GM12878 (cell line): Measurements from ENCODE around the gene MYCBPAP. TPM values are rescaled to one million over a fixed set of nuclear protein-coding genes. Genes with fewer than 3 reads are reported as not detected.

Experiments used
- ATAC-seq: fragments of 200-7000 bp; cut with Tn5 transposase; 3 replicates; pipeline ENCODE4 v1.9.1; 2020; ENCODE audit warnings: mild to moderate bottlenecking, moderate library complexity
- BruUV-seq: library from RNA; stranded (reverse); fragments of 400-500 nt; replicated peaks from 2 replicates; lab custom pipeline; 2021; lab: Mats Ljungman, UMichigan
- CTCF ChIA-PET: fragments of 300-600 bp; sonication (Branson Sonifier 250); formaldehyde crosslinking; extraction: SDS; loops from one replicate; lab custom pipeline; 2021; ENCODE audit warnings: inconsistent platforms; lab: Yijun Ruan, JAX
- POLR2A ChIA-PET: fragments of 350-600 bp; formaldehyde crosslinking; extraction: SDS; loops from one replicate; lab custom pipeline; 2021; ENCODE audit warnings: inconsistent platforms; lab: Charles Lee
- RAD21 ChIA-PET: fragments of 300-600 bp; sonication (Branson Sonifier 250); formaldehyde crosslinking; loops from one replicate; lab custom pipeline; 2023; ENCODE audit warnings: antibody characterized with exemption; ENCODE audit not compliant: unreplicated experiment; lab: Charles Lee
- SMC1A ChIA-PET: fragments of 300-600 bp; sonication (Branson Sonifier 250); formaldehyde crosslinking; loops from one replicate; lab custom pipeline; 2023; ENCODE audit not compliant: unreplicated experiment, uncharacterized antibody; lab: Charles Lee
- DNase-seq: peaks from one replicate; pipeline ENCODE4 v3.0.0-alpha.2; 2011; ENCODE audit warnings: low read depth, low spot score
- FAIRE-seq: peaks from 3 replicates; lab custom pipeline; 2011; peaks lifted over from hg19 to GRCh38; lab: Jason Lieb, UNC
- H2AFZ ChIP-seq: 2 replicates; pipeline ENCODE4 v1.6.0; 2011; ENCODE audit warnings: low read depth, low read length, control low read depth; ENCODE audit not compliant: control insufficient read depth
- H3K27ac ChIP-seq: 2 replicates; pipeline ENCODE4 v1.5.1; 2011; ENCODE audit warnings: control low read depth; ENCODE audit not compliant: control insufficient read depth, insufficient read depth
- H3K27me3 ChIP-seq, 2 experiments: replicated peaks in 1 of 2; 2 replicates each; pipeline versions ENCODE4 v1.6.0 to v1.6.1; 2011; ENCODE audit warnings: low read length in 1 of 2; ENCODE audit not compliant: control insufficient read depth in 2 of 2, insufficient read depth in 2 of 2
- H3K36me3 ChIP-seq, 2 experiments: 2 replicates each; pipeline ENCODE4 v1.5.1; 2011; ENCODE audit warnings: low read length in 1 of 2; ENCODE audit not compliant: control insufficient read depth in 2 of 2, insufficient read depth in 2 of 2
- H3K4me1 ChIP-seq: 2 replicates; pipeline ENCODE4 v1.6.1; 2011; ENCODE audit warnings: mild to moderate bottlenecking, low read length, moderate library complexity, mixed read lengths; ENCODE audit not compliant: control insufficient read depth, insufficient read depth
- H3K4me2 ChIP-seq: 2 replicates; pipeline ENCODE4 v1.6.0; 2011; ENCODE audit warnings: control low read depth; ENCODE audit not compliant: control insufficient read depth, insufficient read depth
- H3K4me3 ChIP-seq: fragments of 200-600 bp; sonication (generic); 2 replicates; pipeline ENCODE4 v1.5.1; 2016
- H3K79me2 ChIP-seq: 2 replicates; pipeline ENCODE4 v1.6.0; 2011; ENCODE audit warnings: low read length; ENCODE audit not compliant: control insufficient read depth, insufficient read depth
- H3K9ac ChIP-seq: 2 replicates; pipeline ENCODE4 v1.8.0; 2011; ENCODE audit warnings: low read length, control low read depth, mixed read lengths; ENCODE audit not compliant: control insufficient read depth, insufficient read depth
- H3K9me3 ChIP-seq: replicated peaks from 3 replicates; pipeline ENCODE4 v1.5.1; 2011; ENCODE audit warnings: mild to moderate bottlenecking, low read length; ENCODE audit not compliant: control insufficient read depth, insufficient read depth
- H4K20me1 ChIP-seq: 2 replicates; pipeline ENCODE4 v1.6.0; 2011; ENCODE audit not compliant: control insufficient read depth, insufficient read depth
- BRCA1 ChIP-seq: IDR thresholded peaks from 2 replicates; pipeline ENCODE4 v1.6.1; 2011; ENCODE audit warnings: low read depth, low read length, improper control_type of control experiment
- CHD1 ChIP-seq: IDR thresholded peaks from 2 replicates; pipeline ENCODE4 v1.6.1; 2012; ENCODE audit warnings: low read depth, low read length, improper control_type of control experiment
- HDAC2 ChIP-seq: fragments of 200-600 bp; sonication (generic); IDR thresholded peaks from 2 replicates; pipeline ENCODE4 v1.6.1; 2017
- HSF1 ChIP-seq: fragments of 150-350 bp; IDR thresholded peaks from 2 replicates; pipeline ENCODE4 v1.6.1; 2014; ENCODE audit warnings: mild to moderate bottlenecking, low read depth, low read length
- MEF2B ChIP-seq: fragments of 450-650 bp; IDR thresholded peaks from 2 replicates; pipeline ENCODE4 v1.6.1; 2018; ENCODE audit warnings: mild to moderate bottlenecking, moderate library complexity; ENCODE audit not compliant: partially characterized antibody, poor library complexity, severe bottlenecking
- RBBP5 ChIP-seq: fragments of 200-600 bp; sonication (generic); conservative IDR thresholded peaks from 2 replicates; pipeline ENCODE4 v1.6.1; 2016
- SUZ12 ChIP-seq: fragments of 200-600 bp; sonication (generic); IDR thresholded peaks from one replicate; pipeline ENCODE4 v1.6.1; 2018; ENCODE audit warnings: antibody characterized with exemption, mild to moderate bottlenecking; ENCODE audit not compliant: unreplicated experiment
- TCF3 ChIP-seq: IDR thresholded peaks from 2 replicates; pipeline ENCODE4 v1.6.1; 2012; ENCODE audit warnings: low read depth, mild to moderate bottlenecking, low read length, borderline replicate concordance; ENCODE audit not compliant: insufficient read depth
- TCF7 ChIP-seq: IDR thresholded peaks from 2 replicates; pipeline ENCODE4 v1.6.1; 2014; ENCODE audit warnings: antibody characterized with exemption, borderline replicate concordance
- USF2 ChIP-seq: IDR thresholded peaks from 2 replicates; pipeline ENCODE4 v1.6.1; 2011; ENCODE audit warnings: low read depth, low read length, improper control_type of control experiment, borderline replicate concordance
- ZNF592 ChIP-seq: fragments of 450-650 bp; IDR thresholded peaks from 2 replicates; pipeline ENCODE4 v1.6.1; 2017; ENCODE audit warnings: mild to moderate bottlenecking, moderate library complexity
- WGBS: methylation state at CpG from one replicate; pipeline ENCODE4 v1.1.6; 2016; ENCODE audit warnings: low lambda C conversion rate; ENCODE audit not compliant: insufficient replicate concordance, insufficient coverage; ENCODE audit errors: missing lambda C conversion rate; 5-methylcytosine and 5-hydroxymethylcytosine counted together
- in situ Hi-C: fragments of 300-500 bp; cut with MboI; formaldehyde crosslinking; loops from 9 replicates; pipeline ENCODE4 v1.14.3; 2018; ENCODE audit warnings: mixed read lengths
- intact Hi-C: fragments of 100-400 bp; cut with micrococcal nuclease; formaldehyde crosslinking; loops from one replicate; pipeline ENCODE4 v1.14.2; 2022; ENCODE audit not compliant: unreplicated experiment
- polyA plus RNA-seq, 11 experiments: library from polyadenylated mRNA; depleted of rRNA in 4 of 11; unstranded in 6 of 11; stranded (reverse) in 5 of 11; fragments of >200 nt; fragmentation: Nextera tagmentation in 4 of 11; fragmentation: Illumina TruSeq in 1 of 11; extraction: Ambion mirVana in 4 of 11; extraction: Trizol in 1 of 11; gene quantifications; 1 replicate in 1 of 11; 2 replicates in 10 of 11; pipeline versions ENCODE4 v1.2.1 to v1.2.3, GENCODE V29; 2011 to 2016; ENCODE audit warnings: inconsistent platforms in 2 of 11, missing spikeins in 2 of 11, low read depth in 1 of 11
- total RNA-seq, 4 experiments: library from RNA; depleted of rRNA in 3 of 4; stranded (reverse); fragments of >200 nt in 3 of 4; fragmentation: Illumina TruSeq in 1 of 4; extraction: Trizol in 1 of 4; gene quantifications; 2 replicates each; pipeline versions ENCODE4 v1.2.1 to v1.2.3, GENCODE V29; 2013 to 2021

MYCBPAP gene
- total and polyA plus RNA-seq, 10 of the 15 experiments (the other 5 are each of a cell fraction or from before 2014, with no cell fraction given), result 0.23 to 2.7 (median 1.5) TPM

GRCh38 chr17:50519141-50519834, 11.0 kb downstream of the MYCBPAP start (continued):
- TF ChIP-seq ZNF592, result no peak

- no TSS peak for BruUV-seq
- H3K36me3 ChIP-seq, result no peaks in the 10 kb centered on the region
- no peak overlapping the region for H3K27ac ChIP-seq
- TF ChIP-seq BRCA1, result no peak
- no peak for TF ChIP-seq MEF2B
- TF ChIP-seq CHD1, result no peak
- no peak for TF ChIP-seq SUZ12
- TF ChIP-seq HSF1, result no peak
- TF ChIP-seq USF2, result no peak
- TF ChIP-seq RBBP5, result no peak
- TF ChIP-seq TCF7, result no peak
- no peak for TF ChIP-seq TCF3
- TF ChIP-seq HDAC2, result no peak
- ChIA-PET CTCF (interaction anchor here (0.9 to 1.2 kb wide), 3 partner anchors 38 to 285 kb away, joined by 3 to 4 read pairs (median 4); no protein-coding TSS in a partner anchor), SMC1A (interaction anchor here (0.7 to 1.1 kb wide), 2 partner anchors 49 to 103 kb away, joined by 3 to 5 read pairs; no protein-coding TSS in a partner anchor), POLR2A (no interaction called here), RAD21 (no interaction called here)
- DNase-seq (no peak), ATAC-seq (no peak), FAIRE-seq (no peak)
- H4K20me1 ChIP-seq, result no peaks in the 10 kb centered on the region
- H3K79me2 ChIP-seq, result no peaks in the 10 kb centered on the region
- H3K4me2 ChIP-seq, result no peak overlapping the region
- no peak overlapping the region for H3K4me3 ChIP-seq
- 0% methylated on average over 2 of the region's 2 CpGs for WGBS
- in situ Hi-C loops, result no loop called here
- no peaks in the 10 kb centered on the region for H3K4me1 ChIP-seq
- no peaks in the 10 kb centered on the region for H3K9me3 ChIP-seq
- intact Hi-C loops, result no loop called here
- H2AFZ ChIP-seq, result no peak overlapping the region
- H3K27me3 ChIP-seq, result no peaks in the 10 kb centered on the region; a peak in 1 of 4 replicates
- no peak overlapping the region for H3K9ac ChIP-seq
Observed at GRCh38 chr17:50520483-50520882, 12.2 kb downstream of the MYCBPAP start.
